IMR-90 (cell line): ENCODE results near the gene STK40. TPM values are rescaled to one million over a fixed set of nuclear protein-coding genes. Genes with fewer than 3 reads are reported as not detected.

Experiments
- ATAC-seq: fragments of 200-7000 bp; cut with Tn5 transposase; 2 replicates; pipeline ENCODE4 v1.9.1; 2020; ENCODE audit warnings: low read depth, mild to moderate bottlenecking, moderate library complexity
- BruUV-seq: library from RNA; stranded (reverse); fragments of 400-500 nt; replicated peaks from 2 replicates; lab custom pipeline; 2021; lab: Mats Ljungman, UMichigan
- CTCF ChIA-PET: fragments of 300-600 bp; formaldehyde crosslinking; extraction: SDS; loops from one replicate; lab custom pipeline; 2021; ENCODE audit warnings: antibody characterized with exemption; lab: Yijun Ruan, JAX
- POLR2A ChIA-PET: fragments of 300-600 bp; sonication (Branson Sonifier 250); formaldehyde crosslinking; loops from one replicate; lab custom pipeline; 2022; ENCODE audit warnings: antibody characterized with exemption; ENCODE audit not compliant: unreplicated experiment; lab: Charles Lee
- DNase-seq: peaks from one replicate; pipeline ENCODE4 v3.0.0; 2013
- H2AFZ ChIP-seq: replicated peaks from 2 replicates; pipeline ENCODE3; 2013; ENCODE audit warnings: low read length, mild to moderate bottlenecking; ENCODE audit not compliant: poor library complexity
- H2AK5ac ChIP-seq: 2 replicates; pipeline ENCODE4 v1.6.1; 2013; ENCODE audit warnings: low read depth, low read length, inconsistent platforms
- H2AK9ac ChIP-seq: replicated peaks from 2 replicates; pipeline ENCODE3; 2013; ENCODE audit warnings: mild to moderate bottlenecking, low read depth, low read length, moderate library complexity; ENCODE audit not compliant: poor library complexity
- H2BK120ac ChIP-seq: 2 replicates; pipeline ENCODE4 v1.6.1; 2013; ENCODE audit warnings: low read depth, low read length, inconsistent platforms
- H2BK15ac ChIP-seq: 3 replicates; pipeline ENCODE4 v1.6.1; 2013; ENCODE audit warnings: low read depth, low read length, inconsistent platforms
- H2BK20ac ChIP-seq: 2 replicates; pipeline ENCODE4 v1.6.1; 2013; ENCODE audit warnings: low read depth, mild to moderate bottlenecking, inconsistent platforms, low read length, moderate library complexity
- H2BK5ac ChIP-seq: 2 replicates; pipeline ENCODE4 v1.6.1; 2013; ENCODE audit warnings: mild to moderate bottlenecking, low read depth, low read length, inconsistent platforms; ENCODE audit not compliant: poor library complexity, severe bottlenecking
- H3K14ac ChIP-seq: replicated peaks from 2 replicates; pipeline ENCODE4 v1.6.1; 2013; ENCODE audit warnings: low read depth, low read length, inconsistent platforms
- H3K18ac ChIP-seq: 2 replicates; pipeline ENCODE4 v1.6.1; 2013; ENCODE audit warnings: low read depth, low read length, control low read depth
- H3K23ac ChIP-seq: 2 replicates; pipeline ENCODE4 v1.6.1; 2013; ENCODE audit warnings: low read depth, low read length, inconsistent platforms
- H3K27ac ChIP-seq: 2 replicates; pipeline ENCODE4 v1.5.1; 2013; ENCODE audit warnings: mild to moderate bottlenecking, control low read depth, low read length; ENCODE audit not compliant: insufficient read depth
- H3K27me3 ChIP-seq: 2 replicates; pipeline ENCODE4 v1.6.1; 2013; ENCODE audit warnings: low read length; ENCODE audit not compliant: control insufficient read depth, insufficient read depth
- H3K36me3 ChIP-seq: 2 replicates; pipeline ENCODE4 v1.6.1; 2013; ENCODE audit warnings: low read length, mixed read lengths; ENCODE audit not compliant: control insufficient read depth, insufficient read depth
- H3K4ac ChIP-seq: 2 replicates; pipeline ENCODE4 v1.6.1; 2013; ENCODE audit warnings: low read depth, low read length, inconsistent platforms
- H3K4me1 ChIP-seq: 2 replicates; pipeline ENCODE4 v1.6.1; 2013; ENCODE audit warnings: low read length, mixed read lengths; ENCODE audit not compliant: control insufficient read depth, insufficient read depth
- H3K4me2 ChIP-seq: 2 replicates; pipeline ENCODE4 v1.6.1; 2013; ENCODE audit warnings: low read depth, mild to moderate bottlenecking, control low read depth, low read length, moderate library complexity
- H3K4me3 ChIP-seq: 2 replicates; pipeline ENCODE4 v1.5.1; 2013; ENCODE audit warnings: low read depth, mild to moderate bottlenecking, control low read depth, low read length, moderate library complexity; ENCODE audit not compliant: insufficient read depth
- H3K56ac ChIP-seq: 2 replicates; pipeline ENCODE4 v1.6.1; 2013; ENCODE audit warnings: low read length, inconsistent platforms; ENCODE audit not compliant: insufficient read depth; ENCODE audit errors: extremely low read depth
- H3K79me1 ChIP-seq, 2 experiments: 2 replicates each; pipeline ENCODE4 v1.6.1; 2013; ENCODE audit warnings: low read length in 2 of 2, inconsistent platforms in 1 of 2, low read depth in 1 of 2
- H3K9ac ChIP-seq: 2 replicates; pipeline ENCODE4 v1.6.1; 2013; ENCODE audit warnings: low read depth, low read length, control low read depth
- H3K9me1 ChIP-seq: 2 replicates; pipeline ENCODE4 v1.6.1; 2013; ENCODE audit warnings: low read length, inconsistent platforms; ENCODE audit not compliant: insufficient read depth
- H3K9me3 ChIP-seq: 2 replicates; pipeline ENCODE4 v1.6.1; 2013; ENCODE audit warnings: low read length; ENCODE audit not compliant: control insufficient read depth, insufficient read depth
- H4K20me1 ChIP-seq: 2 replicates; pipeline ENCODE4 v1.6.1; 2013; ENCODE audit warnings: low read length, inconsistent platforms; ENCODE audit not compliant: insufficient read depth
- H4K5ac ChIP-seq: 2 replicates; pipeline ENCODE4 v1.6.1; 2013; ENCODE audit warnings: mild to moderate bottlenecking, low read depth, low read length, control low read depth
- H4K8ac ChIP-seq, 2 experiments: 2 replicates each; pipeline ENCODE4 v1.6.1; 2013; ENCODE audit warnings: low read depth in 2 of 2, low read length in 2 of 2, control low read depth in 1 of 2, inconsistent platforms in 1 of 2
- H4K91ac ChIP-seq: 2 replicates; pipeline ENCODE4 v1.6.1; 2013; ENCODE audit warnings: low read depth, low read length, inconsistent platforms; ENCODE audit not compliant: insufficient read depth
- BHLHE40 ChIP-seq: fragments of 150-350 bp; IDR thresholded peaks from 2 replicates; pipeline ENCODE4 v1.6.1; 2016; ENCODE audit warnings: mild to moderate bottlenecking, low read depth, low read length
- CEBPB ChIP-seq: IDR thresholded peaks from 2 replicates; pipeline ENCODE4 v1.6.1; 2012; ENCODE audit warnings: low read depth, low read length, improper control_type of control experiment
- CHD1 ChIP-seq: IDR thresholded peaks from 2 replicates; pipeline ENCODE4 v1.6.1; 2012; ENCODE audit warnings: low read depth, low read length, improper control_type of control experiment
- CTCF ChIP-seq: conservative IDR thresholded peaks from 2 replicates; pipeline ENCODE4 v1.5.1; 2012; ENCODE audit warnings: mild to moderate bottlenecking, low read depth, low read length, improper control_type of control experiment
- ELK1 ChIP-seq: fragments of 150-350 bp; IDR thresholded peaks from 2 replicates; pipeline ENCODE4 v1.6.1; 2016; ENCODE audit warnings: low read depth, mild to moderate bottlenecking, low read length, moderate library complexity, borderline replicate concordance
- FOS ChIP-seq: fragments of 150-350 bp; IDR thresholded peaks from 2 replicates; pipeline ENCODE4 v1.6.1; 2016; ENCODE audit warnings: low read depth, low read length
- MAFK ChIP-seq: IDR thresholded peaks from 2 replicates; pipeline ENCODE4 v1.6.1; 2012; ENCODE audit warnings: low read depth, low read length, improper control_type of control experiment
- MAZ ChIP-seq: IDR thresholded peaks from 2 replicates; pipeline ENCODE4 v1.6.1; 2012; ENCODE audit warnings: low read depth, mild to moderate bottlenecking, low read length, improper control_type of control experiment, moderate library complexity, borderline replicate concordance
- MXI1 ChIP-seq: IDR thresholded peaks from 2 replicates; pipeline ENCODE4 v1.6.1; 2012; ENCODE audit warnings: low read depth, mild to moderate bottlenecking, low read length, moderate library complexity, borderline replicate concordance
- NFE2L2 ChIP-seq: fragments of 150-350 bp; IDR thresholded peaks from 2 replicates; pipeline ENCODE4 v1.6.1; 2016; ENCODE audit warnings: low read depth, mild to moderate bottlenecking, low read length
- POLR2A ChIP-seq: IDR thresholded peaks from 2 replicates; pipeline ENCODE4 v1.6.1; 2012; ENCODE audit warnings: mild to moderate bottlenecking, low read depth, low read length
- RAD21 ChIP-seq: IDR thresholded peaks from 2 replicates; pipeline ENCODE4 v1.6.1; 2012; ENCODE audit warnings: low read length, improper control_type of control experiment
- RCOR1 ChIP-seq: IDR thresholded peaks from 2 replicates; pipeline ENCODE4 v1.6.1; 2012; ENCODE audit warnings: mild to moderate bottlenecking, low read length, improper control_type of control experiment; ENCODE audit not compliant: insufficient replicate concordance
- RFX5 ChIP-seq: IDR thresholded peaks from 2 replicates; pipeline ENCODE4 v1.8.0; 2012; ENCODE audit warnings: low read depth, mild to moderate bottlenecking, low read length, moderate library complexity
- SMC3 ChIP-seq: fragments of 150-350 bp; IDR thresholded peaks from 2 replicates; pipeline ENCODE4 v1.6.1; 2016; ENCODE audit warnings: low read depth, mild to moderate bottlenecking, antibody characterized with exemption, low read length, moderate library complexity
- USF2 ChIP-seq: fragments of 150-350 bp; IDR thresholded peaks from 2 replicates; pipeline ENCODE4 v1.6.1; 2017; ENCODE audit warnings: mild to moderate bottlenecking, antibody characterized with exemption, low read length, low read depth
- WGBS, 2 experiments: methylation state at CpG; one replicate each; pipeline versions ENCODE4 v1.1.5 to v1.1.7; 2013; ENCODE audit warnings: missing lambda C conversion rate in 2 of 2; ENCODE audit not compliant: insufficient read length in 1 of 2; ENCODE audit errors: extremely low coverage in 2 of 2; 5-methylcytosine and 5-hydroxymethylcytosine counted together
- dilution Hi-C: fragments of 300-500 bp; cut with HindIII; formaldehyde crosslinking; loops from one replicate; pipeline ENCODE4 v1.14.3; 2018; ENCODE audit warnings: low sequenced_read_pairs; ENCODE audit not compliant: unreplicated experiment
- in situ Hi-C: fragments of 300-500 bp; cut with MboI; formaldehyde crosslinking; loops from 3 replicates; pipeline ENCODE4 v1.14.3; 2019; ENCODE audit warnings: low sequenced_read_pairs, inconsistent platforms, mixed read lengths
- intact Hi-C: fragments of 100-400 bp; cut with micrococcal nuclease; formaldehyde crosslinking; loops from 2 replicates; pipeline ENCODE4 v1.10.0; 2022
- polyA plus RNA-seq, 3 experiments: library from polyadenylated mRNA; depleted of rRNA; stranded (reverse); fragments of >200 nt; gene quantifications; 2 replicates each; pipeline ENCODE4 v1.2.3, GENCODE V29; 2012; ENCODE audit warnings: low replicate concordance in 1 of 3
- total RNA-seq: library from RNA; depleted of rRNA; stranded (reverse); fragments of >200 nt; gene quantifications from 2 replicates; pipeline ENCODE4 v1.2.3, GENCODE V29; 2012

STK40 gene
- total and polyA plus RNA-seq, 2 of the 4 experiments (the other 2 are of a cell fraction): 16.0 to 29.9 TPM

- Histone ChIP-seq H3K27ac (no peak overlapping the region), H3K4me2 (no peak overlapping the region), H3K36me3 (peaks cover 13% of the 10 kb centered on the region), H2AFZ (no peak overlapping the region), H2BK120ac (no peak overlapping the region), H3K9me1 (peaks cover 3% of the 10 kb centered on the region), H2AK9ac (no peak overlapping the region), H3K27me3 (no peaks in the 10 kb centered on the region), H4K5ac (no peak overlapping the region), H3K79me1 (no peaks in the 10 kb centered on the region), H3K4me1 (peaks cover 3% of the 10 kb centered on the region; the same call in 1 of the 2 replicates), H4K8ac (no peak overlapping the region), H3K18ac (no peak overlapping the region), H4K91ac (no peak overlapping the region), H3K23ac (no peak overlapping the region), H3K4ac (no peak overlapping the region), H3K9me3 (no peaks in the 10 kb centered on the region), H2AK5ac (no peak overlapping the region), H3K56ac (no peak overlapping the region), H3K14ac (no peak overlapping the region), H2BK5ac (no peak overlapping the region), H3K9ac (no peak overlapping the region), H2BK15ac (no peak overlapping the region), H2BK20ac (no peak overlapping the region), H4K20me1 (no peaks in the 10 kb centered on the region; the same call in 1 of the 2 replicates), H3K4me3 (no peak overlapping the region)
- POLR2A ChIA-PET: no interaction called here
- no TSS peak for BruUV-seq
- dilution Hi-C loops (no loop called here), in situ Hi-C loops (no loop called here), intact Hi-C loops (no loop called here)
- ATAC-seq (no peak), DNase-seq (no peak)
- no peak for TF ChIP-seq RAD21
- TF ChIP-seq MAFK: no peak
- TF ChIP-seq FOS: no peak
- TF ChIP-seq MXI1: no peak
- no peak for TF ChIP-seq BHLHE40
- no peak for TF ChIP-seq ELK1
- TF ChIP-seq MAZ: no peak
- TF ChIP-seq CTCF: no peak
- TF ChIP-seq RFX5: no peak
- no peak for TF ChIP-seq RCOR1
- no peak for TF ChIP-seq CHD1
- no peak for TF ChIP-seq CEBPB
- TF ChIP-seq POLR2A: no peak
- TF ChIP-seq USF2: no peak
- TF ChIP-seq NFE2L2: no peak
- no peak for TF ChIP-seq SMC3
- CTCF ChIA-PET: no interaction called here
- WGBS, 2 experiments: no CpG with 5 or more reads among the region's 4 CpGs
Measured at GRCh38 chr1:36432616-36433015, 46.9 kb upstream of the STK40 start.
